Measurements from ENCODE around the gene HUNK.

The HUNK gene

GRCh38 chr21:31896019-31896418 is 23.2 kb downstream of the HUNK start:
- no peak for DNase-seq (ENCODE audit: low read depth)

- no peak for DNase-seq (ENCODE audit: low read depth)
Measured at GRCh38 chr21:31897311-31897710, 24.5 kb downstream of the HUNK start.

DNA sequence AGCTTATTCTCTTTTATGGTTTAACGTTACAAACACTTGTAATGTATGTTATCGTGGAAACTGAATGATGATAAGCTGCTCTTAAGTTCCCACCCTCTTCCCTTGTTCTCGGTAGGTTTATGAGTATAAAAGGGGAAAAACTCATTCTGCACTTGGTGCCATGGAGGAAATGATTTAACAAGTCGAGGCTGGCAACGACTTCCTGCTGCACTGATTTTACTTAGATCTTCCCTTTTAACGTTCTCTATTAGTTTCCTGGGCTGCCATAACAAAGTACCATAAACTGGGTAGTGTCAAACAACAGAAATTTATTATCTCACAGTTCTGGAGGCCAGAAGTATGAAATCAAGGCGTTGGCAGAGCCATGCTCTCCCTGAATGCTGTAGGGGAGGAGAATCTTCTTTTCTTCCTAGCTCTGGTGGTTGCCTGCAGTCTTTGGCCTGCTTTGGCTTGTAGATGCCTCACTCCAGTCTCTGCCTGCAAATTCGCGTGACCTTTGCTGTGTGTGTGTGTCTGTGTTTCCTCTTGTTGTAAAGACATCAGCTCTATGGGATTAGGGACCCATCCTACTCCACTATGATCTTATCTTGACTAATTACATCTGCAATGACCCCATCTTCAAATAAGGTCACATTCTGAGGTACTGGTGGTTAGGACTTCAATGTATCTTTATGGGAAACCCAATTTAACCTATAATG is 26.3 kb downstream of the HUNK start:
- DNase-seq (ENCODE audit: low read depth) = no peak

- DNase-seq (ENCODE audit: low read depth) = no peak
Measured at GRCh38 chr21:31900121-31900895, 27.5 kb downstream of the HUNK start.

GRCh38 chr21:31901315-31901714 is 28.5 kb downstream of the HUNK start:
- DNase-seq (ENCODE audit: low read depth) = no peak

DNA sequence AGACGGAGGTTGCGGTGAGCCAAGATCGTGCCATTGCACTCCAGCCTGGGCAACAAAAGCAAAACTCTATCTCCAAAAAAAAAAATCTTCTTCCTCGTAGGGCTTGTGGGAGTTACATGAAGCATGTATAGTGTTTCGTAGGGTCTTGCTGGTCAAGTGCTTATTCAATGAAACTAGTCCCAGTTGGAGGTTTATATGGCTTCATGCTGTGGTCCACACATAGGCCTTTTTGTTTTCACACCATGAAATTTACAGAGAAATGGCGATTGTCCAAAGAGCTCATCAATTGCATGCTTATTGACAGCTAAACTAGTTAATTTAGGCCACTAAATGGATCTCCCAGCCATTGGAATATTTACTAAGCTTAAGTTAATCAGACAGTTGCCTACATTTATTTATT is 29.6 kb downstream of the HUNK start:
- no peak for DNase-seq (ENCODE audit: low read depth)

DNA sequence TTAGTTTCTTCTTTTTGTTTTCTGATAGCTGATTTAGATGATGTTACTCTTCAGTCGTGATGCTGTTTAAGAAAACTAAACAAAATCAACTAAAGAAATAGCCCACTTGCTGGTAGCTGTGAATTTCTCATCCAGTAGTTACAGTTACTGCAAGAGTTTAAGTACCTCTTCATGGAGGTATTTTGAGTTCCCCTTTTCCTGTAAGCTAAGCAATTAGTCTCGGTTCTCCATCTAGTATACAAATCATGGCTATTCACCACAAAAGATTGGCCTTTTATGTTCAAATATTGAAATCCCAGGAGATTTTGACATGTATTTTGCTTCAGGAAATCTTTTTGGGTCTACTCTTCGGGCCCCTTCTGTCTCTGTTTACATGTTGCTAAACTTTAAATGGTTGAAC is 31.1 kb downstream of the HUNK start:
- DNase-seq (ENCODE audit: low read depth) = no peak

GRCh38 chr21:31905503-31906451 is 33.0 kb downstream of the HUNK start:
- no peak for DNase-seq (ENCODE audit: low read depth)

DNA sequence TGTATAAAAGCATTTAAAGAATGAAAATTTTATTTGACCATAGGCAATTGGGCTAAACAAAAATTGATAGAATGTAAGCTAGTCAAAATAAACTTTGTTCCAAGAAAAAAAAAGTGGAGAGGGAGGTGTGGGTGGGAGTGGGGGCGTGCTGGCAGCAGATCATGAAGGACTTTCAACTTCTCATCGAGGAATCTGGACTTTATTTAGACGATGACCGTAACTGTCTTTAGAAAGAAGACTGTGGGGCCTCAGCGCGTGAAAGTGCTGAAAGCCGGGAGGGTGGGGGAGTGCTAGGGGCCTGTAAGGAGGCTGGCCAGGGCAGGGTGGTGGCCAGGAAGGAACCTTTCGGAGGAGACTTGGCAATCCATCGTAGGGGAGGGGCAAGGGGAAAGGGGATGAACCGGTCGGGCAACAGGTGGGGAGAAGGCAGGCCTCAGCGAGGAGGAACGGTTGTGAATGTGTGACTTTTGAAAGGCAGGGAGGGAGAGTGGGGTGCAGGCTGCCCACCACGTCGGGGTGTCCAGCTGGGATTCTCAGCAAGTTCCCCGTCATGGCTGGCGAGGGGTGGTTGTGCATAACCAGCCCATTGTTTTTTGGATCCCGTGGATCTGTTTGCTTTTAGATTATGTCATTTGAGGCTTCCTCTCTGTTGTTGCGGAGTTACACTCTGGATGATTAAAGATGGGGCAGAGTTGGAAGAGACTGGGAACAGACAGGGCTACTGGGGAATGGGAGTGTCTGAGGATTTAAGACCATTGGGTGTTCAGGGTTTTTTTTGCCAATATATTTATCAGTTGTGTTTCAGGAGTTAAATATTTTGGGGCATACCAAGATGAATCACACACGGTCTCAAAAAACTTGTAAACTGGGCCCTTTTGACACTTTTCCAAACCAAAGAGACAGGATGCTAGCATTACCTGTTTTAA is 35.5 kb downstream of the HUNK start:
- DNase-seq (ENCODE audit: low read depth) = no peak

DNA sequence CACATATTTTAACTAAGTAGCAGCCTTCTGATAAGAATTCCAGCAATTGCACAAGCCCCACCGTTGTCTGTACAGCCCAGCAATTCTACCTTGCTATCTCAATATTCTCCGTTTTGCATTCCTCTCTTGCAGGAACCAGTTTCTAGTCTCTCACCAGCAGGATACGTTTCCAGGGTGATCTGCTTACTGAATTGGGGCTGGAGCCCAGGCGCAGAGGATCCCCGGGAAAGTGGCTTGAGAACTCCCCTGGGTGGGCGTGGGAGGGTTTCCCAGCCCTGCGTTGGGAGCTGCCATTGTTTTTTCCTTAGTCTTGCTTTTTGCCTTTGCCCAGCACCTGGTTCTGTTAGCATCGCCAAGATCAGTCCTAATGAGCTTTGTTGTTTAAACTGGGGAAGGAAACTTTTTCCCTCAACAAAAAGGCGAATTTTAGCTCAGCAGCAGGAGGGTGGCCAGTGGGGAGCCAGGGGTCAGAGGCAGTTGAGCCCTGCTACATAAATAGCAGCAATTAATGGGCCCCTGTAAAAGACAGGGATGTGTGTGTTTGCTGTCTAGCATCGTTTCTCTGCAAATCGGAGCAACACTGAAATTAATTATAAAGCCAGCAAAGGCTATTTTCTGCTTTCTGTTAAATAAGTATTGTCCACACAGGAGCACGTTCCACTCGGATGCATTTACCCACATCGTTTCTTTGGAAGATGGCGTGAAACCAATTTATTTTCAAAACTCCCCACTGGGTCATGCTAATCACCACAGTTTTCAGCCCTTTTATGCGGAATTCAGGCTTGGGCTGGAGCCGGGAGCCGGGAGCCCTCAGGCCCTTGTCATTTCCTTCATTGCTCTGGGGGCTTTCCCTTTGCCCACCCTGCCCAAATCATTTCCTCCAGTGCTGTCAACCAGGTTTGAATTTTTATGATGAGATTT is 36.6 kb downstream of the HUNK start:
- no peak for DNase-seq (ENCODE audit: low read depth)

DNA sequence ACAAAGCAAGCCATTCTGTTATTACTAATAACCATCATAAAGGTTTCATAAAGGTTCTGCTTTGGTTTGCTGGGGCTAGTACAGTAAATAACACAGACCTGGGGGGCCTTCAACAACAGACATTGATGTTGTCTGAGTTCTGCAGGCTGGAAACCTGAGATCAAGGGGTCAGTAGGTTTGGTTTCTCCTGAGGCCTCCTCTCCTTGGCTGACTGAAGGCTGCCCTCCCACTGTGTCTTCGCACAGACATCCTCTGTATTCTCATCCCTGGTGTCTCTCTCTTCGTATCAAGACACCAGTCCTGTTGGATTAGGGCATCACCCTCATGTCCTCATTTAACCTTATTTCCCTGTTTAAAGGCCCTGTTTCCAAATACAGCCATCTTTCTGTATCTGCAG is 37.3 kb downstream of the HUNK start:
- DNase-seq (ENCODE audit: low read depth) = no peak

GRCh38 chr21:31911138-31911907 is 38.5 kb downstream of the HUNK start:
- DNase-seq (ENCODE audit: low read depth) = peak; percentile 57

DNA sequence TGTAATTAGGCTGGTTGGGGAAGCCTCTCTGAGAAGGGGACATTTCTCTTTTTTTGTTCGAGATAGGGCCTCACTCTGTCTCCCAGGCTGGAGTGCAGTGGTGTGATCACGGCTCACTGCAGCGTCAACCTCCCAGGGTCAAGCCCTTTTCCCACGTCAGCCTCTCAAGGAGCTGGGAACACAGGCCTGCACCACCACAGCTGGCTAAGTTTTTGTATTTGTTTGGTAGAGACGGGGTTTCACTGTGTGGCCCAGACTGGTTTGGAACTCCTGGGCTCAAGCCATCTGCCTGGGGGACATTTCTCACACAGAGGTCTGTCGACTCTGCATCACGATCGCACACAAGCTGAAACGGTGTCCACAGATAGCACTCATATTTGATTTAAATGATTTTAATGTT is 39.7 kb downstream of the HUNK start:
- DNase-seq (ENCODE audit: low read depth) = no peak

DNA sequence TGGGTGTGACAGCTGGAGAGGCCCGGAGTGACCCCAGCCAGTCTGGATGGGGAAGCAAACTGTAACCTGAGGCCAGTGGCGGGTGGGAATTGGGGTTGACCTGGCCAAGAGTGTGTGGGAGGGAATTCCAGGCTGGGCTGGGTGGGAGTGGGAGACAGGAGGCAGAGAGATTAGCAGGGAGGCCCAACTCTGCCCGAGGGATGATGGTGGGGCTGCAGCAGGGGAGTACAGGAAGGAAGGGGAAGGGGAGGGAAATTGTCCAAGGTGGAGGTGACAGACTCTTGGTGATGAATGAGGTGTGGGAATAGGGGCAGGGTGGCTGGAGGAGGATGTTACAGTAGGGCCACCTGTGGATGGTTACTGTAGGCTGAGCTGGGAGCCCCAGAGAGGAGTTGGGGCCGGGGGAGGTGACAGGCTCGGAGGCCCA is 40.4 kb downstream of the HUNK start:
- DNase-seq (ENCODE audit: low read depth) = no peak

DNA sequence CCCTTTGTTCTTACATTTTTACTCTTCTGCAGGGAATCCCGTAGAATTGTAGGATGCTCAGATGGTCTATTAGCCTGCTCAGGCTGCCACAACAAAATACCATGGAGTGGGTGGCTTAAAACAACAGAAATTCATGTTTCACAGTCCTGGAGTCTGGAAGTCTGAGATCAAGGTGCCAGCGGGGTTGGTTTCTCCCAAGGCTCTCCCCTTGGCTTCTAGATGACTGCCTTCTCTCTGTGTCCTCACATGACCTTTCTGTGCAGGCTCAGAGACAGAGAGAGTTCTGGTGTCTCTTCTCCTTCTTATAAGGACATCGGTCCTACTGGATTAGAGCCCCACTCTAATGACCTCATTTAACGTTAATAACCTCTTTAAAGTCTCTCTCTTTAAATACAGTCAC is 41.7 kb downstream of the HUNK start:
- DNase-seq (ENCODE audit: low read depth) = no peak

- DNase-seq (ENCODE audit: low read depth) = no peak
Measured at GRCh38 chr21:31915566-31915965, 42.7 kb downstream of the HUNK start.

GRCh38 chr21:31917108-31917507 is 44.3 kb downstream of the HUNK start:
- no peak for DNase-seq (ENCODE audit: low read depth)

DNA sequence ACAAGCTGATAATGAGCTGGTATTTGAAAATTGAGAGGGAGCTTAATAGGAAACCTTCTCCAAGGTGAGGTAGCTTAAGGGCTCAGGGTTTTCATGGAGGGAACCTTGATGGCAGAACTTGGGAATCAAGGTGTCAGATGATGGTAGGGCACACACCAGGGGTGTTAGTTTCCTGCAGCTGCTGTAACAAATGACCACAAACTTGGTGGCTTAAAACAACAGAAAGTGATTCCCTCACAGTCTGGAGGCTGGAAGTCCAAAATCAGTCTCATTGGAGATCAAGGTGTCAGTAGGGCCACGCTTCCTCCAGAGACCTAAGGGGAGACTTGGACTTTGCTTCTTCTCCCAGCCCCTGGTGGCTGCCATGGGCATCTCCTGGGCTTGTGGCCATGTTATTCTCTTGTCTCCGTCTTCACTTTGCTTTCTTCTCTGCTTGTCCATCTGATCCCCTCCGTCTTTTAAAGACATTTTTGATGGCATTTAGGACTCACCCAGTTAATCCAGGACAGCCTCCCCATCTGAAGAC is 45.5 kb downstream of the HUNK start:
- DNase-seq (ENCODE audit: low read depth) = no peak

- DNase-seq (ENCODE audit: low read depth) = no peak
Measured at GRCh38 chr21:31920275-31920674, 47.5 kb downstream of the HUNK start.
